Colonic mucosa (tissue), 4 donors: Measurements from ENCODE around the gene SLC39A11. TPM values are rescaled to one million over a fixed set of nuclear protein-coding genes. Genes with fewer than 3 reads are reported as not detected.

ENCODE experiments used
- DNase-seq: peaks from one replicate; pipeline ENCODE4 v3.0.0-alpha.2; 2020
- H3K27ac ChIP-seq: fragments of 200-600 bp; one replicate; pipeline ENCODE4 v1.8.0; 2021
- H3K27me3 ChIP-seq: fragments of 200-600 bp; one replicate; pipeline ENCODE4 v1.8.0; 2021
- H3K36me3 ChIP-seq: fragments of 200-600 bp; one replicate; pipeline ENCODE4 v1.8.0; 2021
- H3K4me1 ChIP-seq: fragments of 200-600 bp; one replicate; pipeline ENCODE4 v1.8.0; 2021; ENCODE audit warnings: mild to moderate bottlenecking
- H3K4me3 ChIP-seq: fragments of 200-600 bp; one replicate; pipeline ENCODE4 v1.8.0; 2021
- H3K9ac ChIP-seq, 2 donors: one replicate each; pipeline ENCODE4 v1.7.0; 2013; ENCODE audit warnings: control low read depth in 2 of 2, low read depth in 2 of 2, low read length in 2 of 2
- H3K9me3 ChIP-seq: fragments of 200-600 bp; one replicate; pipeline ENCODE4 v1.8.0; 2021
- intact Hi-C: fragments of 100-400 bp; cut with DNase I; formaldehyde crosslinking; loops from one replicate; pipeline ENCODE4 v1.14.1; 2022
- total RNA-seq, 2 donors: library from RNA; stranded (reverse); fragmentation: NEBNext Ultra II Directional in 1 of 2; extraction: Animal tissue kit (Norgen Biotek cat#: 25700) in 1 of 2; gene quantifications; one replicate each; pipeline ENCODE4 v1.2.1, GENCODE V29; 2021
- TF ChIP-seq, protein P1 (sequence below): fragments of 200-600 bp; IDR thresholded peaks from one replicate; pipeline ENCODE4 v1.8.0; 2022; ENCODE audit warnings: antibody characterized with exemption, mild to moderate bottlenecking
- donor health status: healthy.
- donor health status: DM: no; HTN: no; CAD: no.
- donor health status: DM: no; HTN: no; CAD: no.

The SLC39A11 gene
- total RNA-seq, 2 donors from 2014 or later = 57.7 to 60.0 TPM

GRCh38 chr17:73093286-73093685 lies 798 bp upstream of the SLC39A11 start:
- Histone ChIP-seq H3K4me1 (no peaks in the 10 kb centered on the region), H3K4me3 (no peak overlapping the region), H3K27ac (no peak overlapping the region), H3K9ac (no peak overlapping the region), H3K27me3 (no peaks in the 10 kb centered on the region), H3K9me3 (no peaks in the 10 kb centered on the region), H3K36me3 (no peaks in the 10 kb centered on the region)
- intact Hi-C loops = no loop called here
- TF ChIP-seq, protein P1, sequence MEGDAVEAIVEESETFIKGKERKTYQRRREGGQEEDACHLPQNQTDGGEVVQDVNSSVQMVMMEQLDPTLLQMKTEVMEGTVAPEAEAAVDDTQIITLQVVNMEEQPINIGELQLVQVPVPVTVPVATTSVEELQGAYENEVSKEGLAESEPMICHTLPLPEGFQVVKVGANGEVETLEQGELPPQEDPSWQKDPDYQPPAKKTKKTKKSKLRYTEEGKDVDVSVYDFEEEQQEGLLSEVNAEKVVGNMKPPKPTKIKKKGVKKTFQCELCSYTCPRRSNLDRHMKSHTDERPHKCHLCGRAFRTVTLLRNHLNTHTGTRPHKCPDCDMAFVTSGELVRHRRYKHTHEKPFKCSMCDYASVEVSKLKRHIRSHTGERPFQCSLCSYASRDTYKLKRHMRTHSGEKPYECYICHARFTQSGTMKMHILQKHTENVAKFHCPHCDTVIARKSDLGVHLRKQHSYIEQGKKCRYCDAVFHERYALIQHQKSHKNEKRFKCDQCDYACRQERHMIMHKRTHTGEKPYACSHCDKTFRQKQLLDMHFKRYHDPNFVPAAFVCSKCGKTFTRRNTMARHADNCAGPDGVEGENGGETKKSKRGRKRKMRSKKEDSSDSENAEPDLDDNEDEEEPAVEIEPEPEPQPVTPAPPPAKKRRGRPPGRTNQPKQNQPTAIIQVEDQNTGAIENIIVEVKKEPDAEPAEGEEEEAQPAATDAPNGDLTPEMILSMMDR = no peak
- DNase-seq = no peak

GRCh38 chr17:73091770-73092522 lies 542 bp downstream of the SLC39A11 start:
- H3K9me3 ChIP-seq = no peaks in the 10 kb centered on the region
- peak; percentile 60 for DNase-seq
- no peaks in the 10 kb centered on the region for H3K27me3 ChIP-seq
- no peaks in the 10 kb centered on the region for H3K36me3 ChIP-seq
- H3K4me3 ChIP-seq = peak overlapping the region; percentile 72
- peak overlapping the region; percentile 11 for H3K27ac ChIP-seq
- H3K9ac ChIP-seq = peak overlapping the region; percentile 70 to 75
- intact Hi-C loops = no loop called here
- TF ChIP-seq, protein P1 = no peak
- no peaks in the 10 kb centered on the region for H3K4me1 ChIP-seq

GRCh38 chr17:73091410-73091769 lies 1.1 kb downstream of the SLC39A11 start:
- TF ChIP-seq, protein P1 = no peak
- Histone ChIP-seq H3K9me3 (no peaks in the 10 kb centered on the region), H3K36me3 (no peaks in the 10 kb centered on the region), H3K4me3 (peak overlapping the region; percentile 72), H3K27me3 (no peaks in the 10 kb centered on the region), H3K27ac (no peak overlapping the region), H3K4me1 (no peaks in the 10 kb centered on the region), H3K9ac (peak overlapping the region in 1 of 2 donors; percentile 75)
- intact Hi-C loops = no loop called here
- no peak for DNase-seq

- intact Hi-C loops = no loop called here
- no peaks in the 10 kb centered on the region for H3K27me3 ChIP-seq
- TF ChIP-seq, protein P1 = no peak
- H3K9ac ChIP-seq = no peak overlapping the region
- H3K9me3 ChIP-seq = no peaks in the 10 kb centered on the region
- no peak overlapping the region for H3K4me3 ChIP-seq
- H3K4me1 ChIP-seq = no peaks in the 10 kb centered on the region
- DNase-seq = no peak
- no peaks in the 10 kb centered on the region for H3K36me3 ChIP-seq
- H3K27ac ChIP-seq = no peak overlapping the region
Observed at GRCh38 chr17:73090396-73091202, 1.9 kb downstream of the SLC39A11 start.

GRCh38 chr17:73089322-73090317 lies 2.9 kb downstream of the SLC39A11 start:
- no peak overlapping the region for H3K27ac ChIP-seq
- intact Hi-C loops = no loop called here

More at GRCh38 chr17:73089322-73090317, 2.9 kb downstream of the SLC39A11 start:
- no peak for DNase-seq
- no peaks in the 10 kb centered on the region for H3K4me1 ChIP-seq
- TF ChIP-seq, protein P1 = no peak
- H3K36me3 ChIP-seq = no peaks in the 10 kb centered on the region
- no peak overlapping the region for H3K9ac ChIP-seq
- H3K4me3 ChIP-seq = no peak overlapping the region
- no peaks in the 10 kb centered on the region for H3K27me3 ChIP-seq
- no peaks in the 10 kb centered on the region for H3K9me3 ChIP-seq
